Large intestine (tissue), 3 donors: ENCODE measurements around the gene AK9. TPM values are rescaled to one million over a fixed set of nuclear protein-coding genes. Genes with fewer than 3 reads are reported as not detected.

ENCODE experiments used
- DNase-seq, 2 donors: peaks; one replicate each; pipeline versions ENCODE4 v3.0.0 to v3.0.0-alpha.2; 2013
- H3K27ac ChIP-seq: one replicate; pipeline ENCODE4 v1.5.1; 2013; ENCODE audit warnings: low read length
- H3K27me3 ChIP-seq: 2 replicates; pipeline ENCODE4 v1.6.1; 2013; ENCODE audit warnings: low read length; ENCODE audit not compliant: control insufficient read depth, insufficient read depth
- H3K36me3 ChIP-seq: 2 replicates; pipeline ENCODE4 v1.6.1; 2013; ENCODE audit warnings: low read length; ENCODE audit not compliant: control insufficient read depth, insufficient read depth
- H3K4me1 ChIP-seq: one replicate; pipeline ENCODE4 v1.6.1; 2013; ENCODE audit warnings: low read length; ENCODE audit not compliant: control insufficient read depth, insufficient read depth
- H3K4me3 ChIP-seq: one replicate; pipeline ENCODE4 v1.5.1; 2013; ENCODE audit warnings: low read length
- H3K9me3 ChIP-seq: one replicate; pipeline ENCODE4 v1.6.1; 2013; ENCODE audit warnings: mild to moderate bottlenecking, low read depth, low read length, moderate library complexity; ENCODE audit not compliant: control insufficient read depth
- WGBS: methylation state at CpG from one replicate; pipeline ENCODE4 v1.1.5; 2013; ENCODE audit warnings: low lambda C conversion rate; ENCODE audit not compliant: insufficient coverage; 5-methylcytosine and 5-hydroxymethylcytosine counted together
- polyA plus RNA-seq: library from polyadenylated mRNA; unstranded; fragments of 120-200 nt; gene quantifications from one replicate; pipeline ENCODE4 v1.2.1, GENCODE V29; 2013

AK9 gene
- polyA plus RNA-seq, 1 donor, result 7.2 TPM

DNA sequence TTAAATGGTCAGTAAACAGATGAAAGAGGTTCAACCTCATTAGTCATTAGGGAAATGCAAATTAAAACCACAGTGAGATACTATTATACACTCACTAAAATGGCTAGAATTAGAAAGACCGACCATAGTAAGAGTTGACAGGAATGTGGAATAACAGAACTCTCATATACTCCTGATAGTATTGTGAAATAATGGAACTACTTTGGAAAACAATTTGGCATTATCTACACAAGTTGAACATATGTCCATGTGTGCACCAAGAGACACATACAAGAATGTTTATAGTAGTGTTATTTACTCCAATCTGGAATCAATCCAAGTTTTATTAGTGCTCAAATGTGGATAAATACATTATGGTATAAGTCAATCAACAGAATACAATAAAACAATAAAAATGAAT lies 59.6 kb downstream of the AK9 start:
- H3K27ac ChIP-seq, result no peak overlapping the region
- no peak for DNase-seq
- no peaks in the 10 kb centered on the region for H3K27me3 ChIP-seq
- H3K4me1 ChIP-seq, result no peaks in the 10 kb centered on the region
- 100% methylated on average over 1 of the region's 1 CpG for WGBS
- H3K36me3 ChIP-seq, result no peaks in the 10 kb centered on the region
- no peaks in the 10 kb centered on the region for H3K9me3 ChIP-seq
- H3K4me3 ChIP-seq, result no peak overlapping the region

GRCh38 chr6:109628158-109629000 lies 62.6 kb downstream of the AK9 start:
- no peaks in the 10 kb centered on the region for H3K4me1 ChIP-seq
- no peak for DNase-seq
- no peak overlapping the region for H3K4me3 ChIP-seq
- H3K9me3 ChIP-seq, result no peaks in the 10 kb centered on the region
- H3K36me3 ChIP-seq, result no peaks in the 10 kb centered on the region
- 80% methylated on average over 1 of the region's 4 CpGs for WGBS
- no peak overlapping the region for H3K27ac ChIP-seq
- H3K27me3 ChIP-seq, result no peaks in the 10 kb centered on the region

- DNase-seq, result no peak
- Histone ChIP-seq H3K36me3 (no peaks in the 10 kb centered on the region), H3K4me3 (no peak overlapping the region), H3K27me3 (no peaks in the 10 kb centered on the region), H3K4me1 (no peaks in the 10 kb centered on the region), H3K9me3 (no peaks in the 10 kb centered on the region), H3K27ac (no peak overlapping the region)
- WGBS, result 80% methylated on average over 1 of the region's 2 CpGs
Measured at GRCh38 chr6:109626311-109626710, 64.7 kb downstream of the AK9 start.

GRCh38 chr6:109625199-109625598 lies 65.8 kb downstream of the AK9 start:
- Histone ChIP-seq H3K27me3 (no peaks in the 10 kb centered on the region), H3K9me3 (no peaks in the 10 kb centered on the region), H3K27ac (no peak overlapping the region), H3K4me1 (no peaks in the 10 kb centered on the region), H3K4me3 (no peak overlapping the region), H3K36me3 (no peaks in the 10 kb centered on the region)
- no peak for DNase-seq
- 90% methylated on average over 1 of the region's 7 CpGs for WGBS

DNA sequence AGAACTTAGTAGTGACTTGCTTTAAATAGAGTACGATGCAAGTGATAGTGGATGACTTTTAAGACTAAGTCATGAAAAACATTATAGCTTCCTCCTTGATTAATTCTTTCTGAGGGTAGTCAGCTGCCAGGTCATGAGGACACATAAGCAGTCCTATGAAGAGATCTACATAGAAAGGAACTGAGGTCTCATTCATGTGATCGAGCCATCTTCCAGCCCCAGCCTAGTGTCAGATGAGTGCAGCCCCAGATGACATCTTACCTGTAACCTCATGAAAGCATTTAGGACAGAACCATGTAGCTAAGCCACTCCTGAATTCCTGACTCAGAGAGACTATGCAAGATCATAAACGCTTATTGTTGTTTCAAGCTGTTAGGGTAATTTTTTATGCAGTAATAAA lies 67.7 kb downstream of the AK9 start:
- Histone ChIP-seq H3K4me1 (no peaks in the 10 kb centered on the region), H3K9me3 (no peaks in the 10 kb centered on the region), H3K36me3 (no peaks in the 10 kb centered on the region), H3K27ac (no peak overlapping the region), H3K4me3 (no peak overlapping the region), H3K27me3 (no peaks in the 10 kb centered on the region)
- 82% methylated on average over 2 of the region's 3 CpGs for WGBS
- no peak for DNase-seq

DNA sequence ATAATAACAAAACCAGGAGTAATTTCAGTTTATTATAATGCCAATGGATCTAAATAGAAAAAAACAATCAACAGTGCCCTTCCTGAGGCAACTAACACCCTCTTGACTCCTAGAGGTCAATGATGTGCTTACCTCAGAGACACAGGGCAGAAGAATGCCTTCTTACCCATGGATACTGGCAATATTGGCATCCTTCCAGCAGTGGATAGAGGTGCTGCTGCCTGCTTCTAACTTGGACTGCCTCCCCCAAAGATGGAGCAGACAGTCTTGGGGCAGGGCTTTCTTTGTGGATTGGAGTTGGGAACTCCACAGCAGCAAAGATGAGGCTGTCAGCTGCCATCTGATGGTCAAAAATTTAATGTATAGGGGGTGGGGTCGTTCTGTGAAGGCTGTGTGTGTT lies 78.7 kb downstream of the AK9 start:
- H3K4me3 ChIP-seq, result no peak overlapping the region
- 67% methylated on average over 1 of the region's 1 CpG for WGBS
- no peak for DNase-seq
- no peaks in the 10 kb centered on the region for H3K9me3 ChIP-seq
- H3K4me1 ChIP-seq, result no peaks in the 10 kb centered on the region
- no peak overlapping the region for H3K27ac ChIP-seq
- no peaks in the 10 kb centered on the region for H3K27me3 ChIP-seq
- no peaks in the 10 kb centered on the region for H3K36me3 ChIP-seq

DNA sequence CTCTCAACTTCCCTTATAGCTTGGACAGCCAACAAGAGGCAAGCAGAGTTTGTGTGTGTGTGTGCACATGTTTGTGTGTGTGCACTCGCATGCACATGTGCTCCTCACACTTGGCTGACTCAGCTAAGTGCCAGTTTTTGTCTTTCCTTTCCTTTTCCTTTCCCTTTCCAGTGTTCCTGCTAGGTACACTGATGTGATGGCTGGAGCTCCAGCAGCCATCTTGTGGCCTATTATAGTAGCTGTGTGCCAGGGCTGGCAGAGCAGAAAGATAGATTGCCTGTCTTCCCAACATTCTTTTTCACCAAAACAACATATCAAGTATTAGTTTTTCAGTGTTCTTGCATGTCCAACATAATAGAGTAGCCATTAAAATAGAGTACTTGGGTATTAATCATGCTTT lies 79.5 kb downstream of the AK9 start:
- Histone ChIP-seq H3K9me3 (no peaks in the 10 kb centered on the region), H3K27me3 (no peaks in the 10 kb centered on the region), H3K4me3 (no peak overlapping the region), H3K27ac (no peak overlapping the region), H3K36me3 (no peaks in the 10 kb centered on the region), H3K4me1 (no peaks in the 10 kb centered on the region)
- DNase-seq, result no peak
- WGBS, result no CpG with 5 or more reads among the region's 1 CpG

DNA sequence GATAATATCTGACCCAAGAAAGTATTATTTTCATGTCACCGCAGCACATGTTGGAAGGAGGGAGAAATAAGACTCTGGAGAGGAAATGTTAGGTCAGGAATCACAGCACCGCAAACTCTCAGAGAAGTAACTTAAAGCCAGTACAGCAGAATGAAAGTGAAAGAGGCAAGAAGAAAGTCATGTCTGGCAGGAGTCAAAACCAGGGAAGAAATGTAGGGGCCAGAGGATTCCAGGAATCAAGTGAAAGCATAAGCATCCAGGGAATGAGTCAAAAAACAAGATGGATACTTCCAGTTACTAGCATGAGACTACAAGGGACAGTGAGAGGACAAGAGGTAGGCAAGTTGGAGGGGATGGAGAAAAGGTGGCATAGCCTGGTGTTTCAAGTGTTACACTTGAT lies 80.4 kb downstream of the AK9 start:
- 85% methylated on average over 2 of the region's 2 CpGs for WGBS
- no peak overlapping the region for H3K4me3 ChIP-seq
- no peaks in the 10 kb centered on the region for H3K27me3 ChIP-seq
- H3K36me3 ChIP-seq, result no peaks in the 10 kb centered on the region
- H3K9me3 ChIP-seq, result no peaks in the 10 kb centered on the region
- no peak overlapping the region for H3K27ac ChIP-seq
- no peaks in the 10 kb centered on the region for H3K4me1 ChIP-seq
- peak; percentile 3 to 27 for DNase-seq

DNA sequence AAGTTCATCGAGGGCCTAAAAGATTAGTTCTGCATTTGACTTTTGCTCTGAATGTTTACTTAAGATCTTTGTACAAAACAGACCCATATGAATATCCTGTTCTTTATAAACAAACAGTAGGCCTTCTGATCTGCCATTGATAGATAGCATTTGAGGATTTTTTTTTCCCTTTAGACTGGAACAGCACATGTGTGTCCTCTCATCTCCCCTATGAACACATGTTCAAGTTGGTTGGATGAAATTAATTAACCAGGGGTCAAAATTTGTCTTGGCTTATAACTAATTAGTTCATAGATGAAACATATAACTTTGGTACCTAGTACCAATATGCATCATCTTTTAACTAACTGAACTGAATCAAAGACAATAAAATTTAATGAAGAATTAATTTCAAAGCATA lies 81.3 kb downstream of the AK9 start:
- Histone ChIP-seq H3K4me3 (no peak overlapping the region), H3K27ac (no peak overlapping the region), H3K9me3 (no peaks in the 10 kb centered on the region), H3K4me1 (no peaks in the 10 kb centered on the region), H3K36me3 (no peaks in the 10 kb centered on the region), H3K27me3 (no peaks in the 10 kb centered on the region)
- no peak for DNase-seq
- WGBS, result no CpG with 5 or more reads among the region's 1 CpG

DNA sequence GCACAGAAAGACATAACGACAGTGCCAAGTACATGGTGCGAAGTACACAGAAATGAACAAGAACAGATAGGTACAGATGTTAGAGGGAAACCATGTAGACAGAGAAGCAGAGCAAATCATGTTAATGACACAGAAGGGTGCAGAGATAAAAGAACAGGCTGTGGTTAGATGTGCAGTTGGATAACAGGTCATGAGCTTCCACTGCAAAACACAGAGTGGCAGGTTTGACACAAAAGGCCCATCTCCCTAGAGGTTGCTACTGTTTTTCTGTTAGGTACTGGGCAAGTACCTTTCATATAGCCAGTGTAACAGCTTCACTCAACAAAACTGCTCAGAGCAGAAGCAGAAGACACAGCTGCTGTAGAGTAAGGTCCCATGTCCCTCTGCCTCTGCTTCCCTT lies 84.6 kb downstream of the AK9 start:
- Histone ChIP-seq H3K4me1 (no peaks in the 10 kb centered on the region), H3K36me3 (no peaks in the 10 kb centered on the region), H3K27ac (no peak overlapping the region), H3K9me3 (no peaks in the 10 kb centered on the region), H3K27me3 (no peaks in the 10 kb centered on the region), H3K4me3 (no peak overlapping the region)
- DNase-seq, result no peak
- WGBS, result no CpG with 5 or more reads among the region's 2 CpGs

DNA sequence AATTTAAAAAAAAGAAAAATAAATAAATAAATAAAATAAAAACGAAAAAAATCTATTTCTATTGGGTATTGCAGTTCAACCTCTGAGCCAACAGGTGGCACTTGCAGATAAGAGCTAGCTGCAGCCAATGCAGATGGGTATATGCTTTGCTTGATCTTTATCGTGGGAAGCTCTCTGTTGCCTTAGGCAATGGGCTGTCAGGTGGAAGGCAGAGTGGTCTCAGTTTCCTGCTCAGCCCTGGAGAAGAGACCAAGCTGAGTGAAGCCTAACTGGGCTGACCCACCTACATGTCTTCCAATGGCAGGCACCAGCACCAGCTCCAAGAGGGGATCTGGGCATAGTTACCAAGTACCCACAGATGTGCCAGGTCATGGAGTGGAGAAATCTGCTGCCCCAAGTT lies 95.0 kb downstream of the AK9 start:
- no peaks in the 10 kb centered on the region for H3K27me3 ChIP-seq
- H3K4me1 ChIP-seq, result no peaks in the 10 kb centered on the region
- no peak for DNase-seq
- no peaks in the 10 kb centered on the region for H3K36me3 ChIP-seq
- no peaks in the 10 kb centered on the region for H3K9me3 ChIP-seq
- H3K4me3 ChIP-seq, result no peak overlapping the region
- WGBS, result 22% methylated on average over 1 of the region's 2 CpGs
- H3K27ac ChIP-seq, result no peak overlapping the region
